NCI-H82 treated with DMSO at 0.1 percent for 48 hours (cell line): ENCODE data around the gene RGPD8.
A peak's percentile ranks its signal among the peaks of the same experiment; 100 is the strongest.
"Not testable (repeated sequence)": the region's sequence is repeated elsewhere in the genome, so short reads cannot be mapped to it uniquely, and the experiment has no call there.

Experiments used
- DNase-seq: peaks from one replicate; lab custom pipeline; 2025; ENCODE audit not compliant: unreplicated experiment; lab: John Stamatoyannopoulos, UW

RGPD8 gene

DNA sequence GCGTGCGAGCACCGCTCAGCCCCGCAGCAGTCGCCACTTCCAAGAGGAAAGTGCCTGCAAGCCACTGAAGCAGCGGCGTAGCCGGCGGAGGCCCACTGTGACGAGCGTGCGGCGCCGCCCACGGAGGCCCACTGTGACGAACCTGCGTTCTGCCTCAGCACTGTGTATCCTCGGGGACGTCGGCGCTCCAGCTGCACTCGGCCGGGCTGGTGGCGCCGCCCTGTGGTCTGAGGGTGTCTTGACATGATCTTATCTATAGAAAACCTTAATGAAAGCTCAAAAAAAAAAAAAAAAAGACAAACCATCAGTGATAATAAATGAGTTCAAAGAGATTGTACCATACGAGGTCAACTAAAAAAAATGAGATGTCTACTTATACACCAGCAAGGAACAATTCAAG is at the start of gene RGPD8:
Gene RGPD8, minus strand, starts transcription at position 166 of the 400 bp plus-strand sequence. CDS start 192 bp downstream, outside the sequence.
- not testable (repeated sequence) for DNase-seq

DNA sequence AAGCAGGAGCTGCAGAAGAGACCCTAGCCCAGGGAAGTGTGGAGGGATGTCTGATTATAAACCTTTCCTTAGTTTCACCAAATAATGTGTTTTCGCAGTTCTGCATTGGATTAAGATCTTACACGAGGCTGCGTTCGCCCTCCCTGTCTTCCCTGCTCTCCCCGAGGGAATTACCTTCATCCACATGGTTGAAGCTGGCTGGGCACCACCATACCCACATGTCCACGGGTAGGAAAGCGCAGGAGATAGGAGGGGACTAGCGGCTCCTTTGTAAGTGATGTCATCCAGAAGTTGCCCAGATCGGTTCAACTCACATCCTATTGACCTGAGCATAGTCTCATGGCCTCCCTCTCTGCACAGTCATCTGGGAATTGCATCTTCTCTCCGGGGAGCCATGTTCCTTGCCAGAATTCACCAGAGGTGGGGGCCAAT is 49.6 kb upstream of the RGPD8 start:
- DNase-seq = no peak

DNA sequence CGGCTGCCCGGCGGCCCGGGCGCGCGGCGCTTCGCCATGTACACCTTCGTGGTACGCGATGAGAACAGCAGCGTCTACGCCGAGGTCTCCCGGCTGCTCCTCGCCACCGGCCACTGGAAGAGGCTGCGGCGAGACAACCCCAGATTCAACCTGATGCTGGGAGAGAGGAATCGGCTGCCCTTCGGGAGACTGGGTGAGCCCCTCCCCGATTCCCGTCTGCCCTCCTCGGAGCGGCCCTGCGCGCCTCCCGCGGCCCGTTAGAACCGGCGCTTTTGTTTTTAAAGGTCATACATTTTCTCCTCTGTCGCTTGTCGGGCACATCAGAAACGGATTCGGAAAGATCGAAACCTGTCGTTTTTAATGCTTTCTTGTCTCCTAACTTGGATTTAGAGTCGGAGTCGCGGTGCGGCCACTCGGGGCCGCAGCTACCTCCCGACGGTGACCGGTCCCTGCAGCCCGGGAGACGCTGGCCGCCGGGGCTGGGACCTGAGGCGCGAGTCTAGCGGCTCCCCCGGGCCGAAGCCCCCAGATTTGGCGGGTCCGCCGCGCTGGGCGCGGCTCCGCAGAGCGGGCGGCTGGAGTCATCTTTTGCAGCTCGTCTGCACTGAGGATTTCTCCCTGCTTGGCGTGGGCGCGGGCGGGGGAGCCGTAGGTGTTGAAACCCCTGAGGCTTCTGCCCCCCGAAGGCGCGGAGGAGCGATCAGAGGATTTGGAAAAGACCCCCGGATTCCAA is 49.0 kb upstream of the RGPD8 start:
- DNase-seq = no peak

DNA sequence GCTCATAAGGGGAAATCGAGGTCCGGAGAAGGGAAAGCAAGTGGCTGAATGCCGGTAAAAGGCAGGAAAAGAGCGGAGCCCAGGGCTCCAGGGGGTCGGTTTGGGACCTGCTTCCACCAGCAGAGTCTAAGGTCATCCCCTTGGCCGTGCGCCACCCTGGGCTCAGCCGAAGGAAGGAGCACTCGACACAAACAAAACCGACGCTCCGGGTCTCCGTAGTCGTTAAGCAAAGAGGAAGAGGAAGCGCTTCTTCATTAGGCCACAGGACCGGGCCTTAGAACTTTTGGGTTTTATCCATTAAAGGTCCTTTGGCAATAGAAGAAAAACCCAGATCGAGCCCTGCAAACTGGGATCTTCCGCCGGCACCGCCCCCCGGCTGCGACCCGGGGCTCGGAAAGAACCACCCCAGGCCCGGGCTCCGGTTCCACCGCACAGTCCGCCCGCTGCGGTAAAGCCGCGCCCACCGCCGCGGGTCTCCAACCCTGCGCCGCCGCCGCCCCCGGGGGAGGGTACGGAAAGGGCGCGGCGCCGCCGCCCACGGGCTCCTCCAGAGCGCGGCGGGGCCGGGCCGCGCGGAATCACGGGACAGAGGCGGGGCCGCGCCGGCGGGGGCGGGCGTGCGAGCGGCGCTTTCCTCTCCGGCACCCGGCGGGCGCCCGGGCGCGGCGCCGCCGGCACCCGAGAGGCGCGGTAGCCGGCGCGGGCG is 48.2 kb upstream of the RGPD8 start, which contains the start of gene TTL:
Gene TTL, plus strand, starts transcription at position 629 of the 706 bp plus-strand sequence. CDS start 189 bp downstream, outside the sequence.
- no peak for DNase-seq

DNA sequence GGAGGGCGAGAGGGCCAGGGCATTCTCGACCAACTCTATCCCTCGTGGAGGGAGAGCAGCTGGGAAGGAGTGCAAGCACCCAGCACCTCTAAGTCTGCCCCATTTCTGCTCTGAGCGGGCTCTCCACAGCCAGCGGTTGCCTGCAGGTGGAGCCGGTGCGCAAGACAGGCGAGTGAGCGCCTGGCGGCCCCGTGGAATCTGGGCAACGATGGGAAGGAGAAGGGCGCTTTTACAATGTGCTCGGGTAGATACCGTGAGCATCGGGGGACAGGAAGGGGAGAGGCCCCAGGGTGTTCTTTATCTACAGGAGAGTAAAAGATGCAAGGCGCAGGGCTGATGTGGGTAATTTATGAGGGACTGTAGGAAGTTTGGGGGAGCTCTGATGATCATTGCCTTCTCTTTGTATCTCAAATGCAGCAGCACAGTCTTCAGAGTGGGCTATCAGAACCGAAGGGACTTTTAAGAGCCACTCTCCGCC is 47.6 kb upstream of the RGPD8 start:
- DNase-seq = peak; percentile 62

DNA sequence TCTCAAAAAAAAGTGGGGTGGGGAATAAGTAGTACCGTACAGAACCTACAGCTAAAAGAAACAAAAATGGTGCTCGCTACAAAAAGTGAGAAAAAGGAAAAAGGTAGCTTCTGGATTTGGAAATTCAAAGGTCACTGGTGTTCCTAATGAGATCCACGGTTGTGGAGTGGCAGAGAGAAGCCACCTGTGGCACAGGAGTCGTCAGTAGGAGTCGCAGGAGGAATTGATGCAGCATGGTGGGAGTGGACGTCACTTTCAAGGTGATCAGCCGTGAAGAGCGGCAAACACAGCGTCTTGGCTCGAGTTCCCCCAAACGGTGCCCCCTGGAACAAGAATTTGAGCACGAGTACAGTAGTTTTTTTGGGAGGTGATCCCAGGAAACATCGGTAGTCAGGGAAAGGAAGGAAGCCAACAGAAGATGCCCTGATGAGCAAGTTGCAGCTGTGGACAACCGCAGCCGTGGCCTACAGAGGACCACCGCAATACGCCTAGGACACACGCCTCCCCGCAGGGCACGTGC is 47.1 kb upstream of the RGPD8 start:
- DNase-seq = no peak

DNA sequence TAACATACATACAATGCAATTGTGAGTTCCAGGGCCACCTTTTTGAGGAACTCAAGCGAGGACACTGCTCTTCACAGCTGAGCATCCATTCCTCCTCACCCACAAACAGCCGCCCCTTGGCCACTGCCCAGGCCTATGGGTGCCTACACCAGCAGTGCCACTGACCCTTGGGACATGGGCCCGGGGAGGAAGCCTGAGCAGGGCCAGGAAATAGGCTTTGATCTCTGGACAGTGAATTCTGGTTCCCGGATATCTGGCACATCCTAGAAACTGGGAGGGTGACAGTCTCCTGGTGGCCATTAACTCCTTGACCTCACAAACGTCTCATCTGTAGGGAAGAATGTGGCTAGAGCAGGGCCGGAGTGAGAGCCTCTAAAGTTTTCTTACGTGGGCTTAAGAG is 43.0 kb upstream of the RGPD8 start:
- DNase-seq = no peak

DNA sequence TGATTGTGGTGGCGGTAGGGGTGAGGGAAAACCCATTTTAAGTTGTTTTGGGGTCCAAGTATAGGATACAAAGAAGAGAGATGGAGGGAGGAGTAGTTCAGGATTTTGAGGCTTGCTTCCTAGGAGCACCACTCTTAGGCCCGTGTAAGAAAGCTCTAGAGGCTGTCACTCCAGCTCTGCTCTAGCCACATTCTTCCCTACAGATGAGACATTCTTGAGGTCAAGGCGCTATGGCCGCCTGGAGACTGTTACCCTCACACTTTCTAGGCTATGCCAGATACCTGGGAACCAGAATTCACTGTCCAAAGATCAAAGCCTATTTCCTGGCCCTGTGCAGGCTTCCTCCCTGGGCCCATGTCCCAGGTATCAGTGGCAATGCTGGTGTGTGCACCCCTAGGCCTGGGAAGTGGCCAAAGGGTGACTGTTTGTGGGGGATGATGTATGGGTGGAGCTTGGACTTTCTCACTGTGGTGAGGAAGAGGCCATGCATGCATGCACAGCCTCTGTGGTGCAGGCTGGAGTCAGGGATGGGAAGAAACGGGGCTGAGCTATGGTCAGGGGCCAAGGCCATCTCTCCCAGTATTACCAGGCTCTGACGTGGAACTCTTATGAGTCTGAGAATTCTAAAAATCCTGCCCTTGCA is 41.5 kb upstream of the RGPD8 start:
- DNase-seq = no peak

DNA sequence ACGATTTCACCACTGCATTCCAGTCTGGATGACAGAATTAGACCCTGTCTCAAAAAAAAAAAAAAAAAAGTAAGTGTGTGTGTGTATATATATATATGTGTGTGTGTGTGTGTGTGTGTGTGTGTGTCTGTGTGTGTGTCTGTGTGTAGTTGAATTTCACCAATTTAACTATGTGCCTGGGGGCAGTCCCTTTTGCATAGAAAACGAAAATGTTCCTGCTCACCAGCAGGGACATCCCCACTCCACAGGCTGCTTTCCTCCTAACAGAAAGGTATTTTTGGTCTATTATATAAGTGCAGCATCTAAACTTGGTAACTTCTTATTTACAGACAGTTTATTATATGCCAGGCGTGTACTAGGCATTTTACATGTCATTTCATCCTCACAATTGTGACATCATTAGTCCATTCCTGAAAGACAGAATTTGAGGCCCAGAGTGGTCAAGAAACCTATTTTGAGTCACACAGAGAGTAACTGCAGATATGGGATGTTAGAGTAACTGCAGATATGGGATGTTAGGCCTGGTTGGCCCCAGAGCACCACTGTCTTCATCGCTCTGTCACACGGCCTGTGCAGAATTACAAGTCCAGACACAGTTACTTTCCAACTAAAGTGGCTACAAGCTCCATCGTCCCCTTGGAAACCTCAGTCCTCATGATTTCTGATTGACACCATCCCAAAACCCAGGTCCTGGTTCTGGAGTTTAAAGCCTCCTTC is 39.3 kb upstream of the RGPD8 start:
- DNase-seq = no peak

DNA sequence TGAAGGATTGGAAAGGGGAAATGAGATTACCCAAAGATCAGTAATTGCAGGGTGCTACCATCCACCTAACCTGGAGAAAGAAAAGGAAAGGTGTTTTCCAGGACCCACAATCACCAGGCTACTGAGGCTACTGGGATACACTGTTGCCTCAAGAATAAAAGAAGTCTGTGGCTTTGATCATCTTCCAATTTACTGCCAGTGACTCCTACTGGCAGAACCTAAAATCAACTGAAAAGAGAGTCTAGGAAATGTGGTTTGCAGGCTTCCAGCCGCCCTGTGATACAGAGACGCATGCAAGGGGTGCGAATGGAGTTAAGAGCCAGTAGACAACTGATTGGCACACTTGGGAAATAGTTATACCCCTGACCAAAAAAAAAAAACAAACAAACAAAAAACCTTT is 31.9 kb upstream of the RGPD8 start:
- no peak for DNase-seq

DNA sequence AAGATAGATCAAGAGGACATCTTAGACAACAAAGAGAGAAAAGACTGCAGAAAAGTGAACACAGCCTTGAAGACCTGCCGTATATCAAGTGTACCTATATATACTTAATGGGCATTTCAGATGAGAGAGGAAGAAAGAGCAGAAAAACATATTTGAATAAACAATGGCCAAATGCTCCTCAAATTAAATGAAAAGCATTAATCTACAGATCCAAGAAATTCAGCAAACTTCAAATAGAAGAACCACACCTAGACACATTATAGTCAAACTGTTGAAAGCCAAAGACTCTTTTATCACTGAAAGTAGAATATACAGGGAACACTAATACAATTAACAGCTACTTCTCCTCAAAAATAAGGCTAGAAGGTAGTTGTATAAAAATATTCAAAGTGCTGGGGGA is 29.8 kb upstream of the RGPD8 start:
- DNase-seq = no peak

DNA sequence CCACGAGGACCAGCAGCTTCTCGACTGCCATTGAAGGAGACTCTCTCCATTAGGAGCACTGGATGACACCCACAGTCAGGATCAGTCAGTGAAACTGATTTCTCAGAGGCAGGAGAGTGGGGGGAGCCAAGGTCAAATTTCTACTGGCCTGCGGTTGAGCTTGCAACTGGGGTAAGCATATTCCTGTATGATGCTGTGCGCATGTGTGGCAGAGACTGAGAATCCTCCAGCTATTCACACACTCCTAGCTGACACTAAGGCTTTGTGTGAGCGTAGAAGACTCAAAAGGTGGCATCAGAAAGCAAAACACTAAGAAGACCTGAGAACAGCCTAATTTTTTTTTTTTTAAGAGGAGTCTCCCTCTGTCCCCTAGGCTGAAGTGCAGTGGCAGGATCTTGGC is 28.7 kb upstream of the RGPD8 start:
- DNase-seq = no peak

DNA sequence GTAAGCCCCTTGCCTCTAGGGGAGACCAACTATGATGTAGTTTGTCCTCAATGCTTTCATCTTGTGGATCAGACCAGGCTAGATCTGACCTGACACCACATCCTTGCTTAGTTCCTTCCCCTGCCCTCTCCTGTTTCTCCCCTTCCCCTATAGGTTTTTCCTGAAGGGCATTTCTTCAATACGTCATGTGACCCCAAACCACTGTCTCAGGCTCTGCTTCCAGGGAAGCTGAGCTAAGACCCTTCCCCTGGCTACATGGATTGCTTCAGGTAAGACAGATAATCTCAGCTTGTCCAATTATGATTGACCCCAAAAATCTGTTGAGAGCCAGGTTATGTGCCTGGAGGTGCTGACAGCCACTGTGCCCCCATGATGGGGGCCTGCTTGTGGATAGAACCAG is 25.9 kb upstream of the RGPD8 start:
- no peak for DNase-seq

DNA sequence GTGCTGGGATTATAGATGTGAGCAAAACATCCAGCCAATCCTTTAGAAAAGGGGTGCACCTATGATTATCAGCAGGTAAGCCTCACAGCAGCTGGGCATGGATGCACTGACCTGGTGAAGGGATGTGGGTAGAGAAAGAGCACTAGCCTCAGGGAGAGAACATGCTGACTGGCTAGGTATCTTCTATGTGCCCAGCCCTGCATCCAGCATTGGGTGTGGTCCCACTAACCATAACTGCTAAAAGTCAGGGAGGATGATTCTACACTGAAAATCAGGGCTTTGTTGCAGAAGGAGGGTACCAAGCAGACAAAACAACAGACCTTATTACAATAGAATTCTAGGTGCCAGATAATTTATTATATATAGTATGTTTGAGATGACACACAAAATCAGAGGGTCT is 21.1 kb upstream of the RGPD8 start:
- no peak for DNase-seq

DNA sequence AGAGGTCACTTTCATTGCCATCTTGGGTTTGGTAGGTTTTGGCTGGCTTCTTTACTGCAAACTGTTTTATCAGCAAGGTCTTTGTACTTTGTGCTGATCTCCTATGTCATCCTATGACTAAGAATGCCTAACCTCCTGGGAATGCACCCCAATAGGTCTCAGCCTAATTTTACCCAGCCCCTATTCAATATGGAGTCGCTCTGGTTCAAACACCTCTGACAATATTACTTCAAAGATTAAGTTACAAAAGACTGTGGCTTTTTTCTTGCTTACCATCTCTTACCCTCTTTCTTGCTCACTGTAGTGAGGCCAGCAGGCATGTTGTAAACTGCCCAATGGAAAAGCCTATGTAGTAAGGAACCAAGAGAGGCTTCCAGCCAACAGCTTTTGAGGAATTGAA is 17.9 kb upstream of the RGPD8 start:
- no peak for DNase-seq

DNA sequence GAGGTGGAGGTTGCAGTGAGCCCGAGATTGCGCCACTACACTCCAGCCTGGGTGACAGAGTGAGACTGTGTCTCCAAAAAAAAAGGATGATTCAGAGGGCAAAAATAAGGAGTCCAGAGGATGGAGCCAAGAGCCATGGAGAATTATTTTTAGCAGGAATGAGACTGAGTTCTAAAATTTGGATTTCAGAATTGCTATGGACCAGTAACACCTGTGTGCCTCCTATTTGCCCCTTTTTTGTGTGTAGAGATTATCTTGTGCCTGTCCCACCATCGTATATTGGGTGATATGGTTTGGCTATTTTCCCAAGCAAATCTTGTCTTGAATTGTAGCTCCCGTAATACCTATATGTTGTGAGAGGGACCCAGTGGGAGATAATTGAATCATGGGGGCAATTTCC is 16.4 kb upstream of the RGPD8 start:
- no peak for DNase-seq

DNA sequence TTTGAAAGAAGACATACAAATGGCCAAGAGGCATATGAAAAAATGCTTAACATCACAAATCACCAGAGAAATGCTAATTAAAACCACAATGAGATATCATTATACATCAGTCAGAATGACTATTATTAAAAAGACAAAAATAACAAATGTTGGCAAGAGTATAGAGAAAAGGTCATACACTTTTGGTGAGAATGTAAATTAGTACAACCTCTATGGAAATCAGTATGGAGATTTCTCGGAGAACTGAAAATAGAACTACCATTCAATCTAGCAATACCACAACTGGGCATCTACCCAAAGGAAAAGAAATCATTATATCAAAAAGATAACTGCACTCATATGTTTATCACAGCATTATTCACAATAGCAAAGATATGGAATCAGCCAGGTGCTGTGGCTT is 10.8 kb upstream of the RGPD8 start:
- not testable (repeated sequence) for DNase-seq

DNA sequence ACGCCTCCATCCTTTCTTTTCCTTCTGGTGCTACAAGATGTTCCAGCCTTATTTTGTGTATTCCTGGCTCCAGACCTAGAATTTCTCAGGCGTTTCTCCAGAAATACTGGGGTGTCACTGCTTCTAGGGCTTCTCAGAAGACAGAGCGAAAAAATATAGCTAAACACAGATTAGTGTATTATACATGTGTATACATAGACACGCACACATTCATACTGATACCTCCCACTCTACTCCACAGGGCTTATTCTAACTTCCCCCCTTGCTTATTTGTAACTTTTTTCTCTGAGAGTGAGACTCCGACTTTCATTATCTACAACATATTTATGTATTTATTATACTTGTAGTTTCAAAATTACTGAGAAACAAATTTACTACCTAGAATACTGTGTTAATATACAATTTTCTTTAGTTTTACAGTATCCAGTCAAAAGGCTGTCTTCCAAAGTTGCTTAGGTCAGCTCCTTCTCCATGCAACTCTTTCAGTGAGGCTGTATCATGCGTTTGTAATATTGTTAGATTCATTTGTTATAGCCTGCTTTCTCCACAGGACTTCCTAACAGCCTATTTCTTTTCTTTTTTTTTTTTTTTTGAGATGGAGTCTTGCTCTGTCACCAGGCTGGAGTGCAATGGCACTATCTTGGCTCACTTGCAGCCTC is 5.3 kb upstream of the RGPD8 start:
- DNase-seq = not testable (repeated sequence)

DNA sequence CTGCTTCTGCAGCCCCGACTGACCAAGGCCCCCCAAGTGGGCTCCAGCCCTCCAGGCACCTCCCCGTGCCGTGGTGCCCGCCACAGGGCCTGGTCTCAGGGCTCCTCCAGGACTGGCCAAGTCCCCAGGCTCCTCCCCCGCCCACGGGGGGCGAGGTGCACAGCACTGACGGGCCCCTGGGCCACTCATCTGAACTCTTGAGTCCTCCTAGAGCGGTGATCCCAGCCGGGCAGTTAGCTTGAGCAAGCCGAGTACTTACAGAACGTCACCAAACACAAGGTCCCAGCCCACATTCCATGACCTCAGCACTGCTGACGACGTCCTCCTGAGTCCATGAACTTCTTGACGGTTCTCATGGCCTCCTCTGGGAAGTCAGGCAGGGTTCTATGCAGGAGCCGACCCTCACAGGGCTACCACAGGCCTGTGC is 4.0 kb upstream of the RGPD8 start:
- not testable (repeated sequence) for DNase-seq

DNA sequence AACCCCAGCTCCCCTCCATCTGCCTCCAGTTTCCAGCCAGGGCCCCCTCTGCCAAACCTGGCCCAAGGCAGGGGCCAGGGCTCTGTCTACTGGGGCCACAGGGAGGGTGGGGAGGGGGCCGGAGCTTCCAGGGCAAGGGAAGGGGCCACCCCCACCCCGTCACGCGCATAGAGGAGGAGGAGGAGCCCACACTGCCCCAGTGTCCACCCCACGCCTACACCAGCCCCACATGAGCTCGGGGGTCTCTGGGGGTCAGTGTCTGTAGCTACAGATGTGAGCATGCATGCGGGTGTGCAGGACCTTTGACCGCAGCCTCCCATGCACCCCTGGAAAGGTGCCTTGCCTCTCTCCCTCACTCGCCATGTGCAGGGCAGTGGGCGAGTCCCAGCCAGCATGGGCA is 3.5 kb upstream of the RGPD8 start:
- not testable (repeated sequence) for DNase-seq
